ENCODE measurements around the gene MAGEB17.
"Not testable (repeated sequence)": the region's sequence is repeated elsewhere in the genome, so short reads cannot be mapped to it uniquely, and the experiment has no call there.

MAGEB17 gene

GRCh38 chrX:16167181-16167580 is at the start of gene MAGEB17:
Gene MAGEB17 (plus strand): TSS chrX:16167481. CDS start chrX:16170383, 2,902 bp downstream.
- DNase-seq, result no peak

GRCh38 chrX:16119353-16120220 is 47.7 kb upstream of the MAGEB17 start:
- no peak for DNase-seq

DNA sequence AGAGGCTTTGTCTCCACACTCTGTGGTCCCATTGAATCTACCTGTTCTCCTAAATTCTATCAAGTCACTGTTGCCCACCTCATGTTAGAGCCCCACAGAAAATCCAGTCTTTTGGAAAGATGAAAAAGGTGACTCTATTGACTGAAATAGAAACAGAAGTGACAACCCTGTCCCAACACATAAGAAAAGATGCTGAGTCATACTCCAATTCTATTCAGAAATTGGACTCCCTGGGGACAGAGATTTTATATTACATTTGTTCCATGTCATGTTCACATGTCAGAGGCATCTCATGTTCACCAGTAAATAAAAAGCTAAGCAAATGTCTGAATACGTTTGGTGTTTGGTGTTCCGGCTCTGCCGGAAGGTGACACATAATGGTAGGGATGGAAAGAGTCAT is 46.9 kb upstream of the MAGEB17 start:
- no peak for DNase-seq

GRCh38 chrX:16123222-16123786 is 44.0 kb upstream of the MAGEB17 start, which contains the start of gene GRPR:
Gene GRPR (plus strand): TSS chrX:16123565. CDS start chrX:16123954, 389 bp downstream.
- peak; percentile 33 for DNase-seq

DNA sequence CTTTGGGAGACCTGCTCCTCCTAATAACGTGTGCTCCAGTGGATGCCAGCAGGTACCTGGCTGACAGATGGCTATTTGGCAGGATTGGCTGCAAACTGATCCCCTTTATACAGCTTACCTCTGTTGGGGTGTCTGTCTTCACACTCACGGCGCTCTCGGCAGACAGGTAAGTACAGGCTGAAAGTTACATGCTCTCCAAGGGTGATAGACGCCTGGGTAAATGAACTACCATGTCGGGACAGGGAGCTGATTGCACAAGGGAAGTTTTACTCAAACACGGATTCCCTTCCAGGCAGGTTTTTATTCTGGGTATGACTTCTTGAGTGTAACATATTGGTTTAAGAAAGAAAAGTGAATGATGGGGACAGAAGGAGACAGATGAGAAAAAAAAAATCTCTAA is 43.1 kb upstream of the MAGEB17 start:
- DNase-seq, result no peak

DNA sequence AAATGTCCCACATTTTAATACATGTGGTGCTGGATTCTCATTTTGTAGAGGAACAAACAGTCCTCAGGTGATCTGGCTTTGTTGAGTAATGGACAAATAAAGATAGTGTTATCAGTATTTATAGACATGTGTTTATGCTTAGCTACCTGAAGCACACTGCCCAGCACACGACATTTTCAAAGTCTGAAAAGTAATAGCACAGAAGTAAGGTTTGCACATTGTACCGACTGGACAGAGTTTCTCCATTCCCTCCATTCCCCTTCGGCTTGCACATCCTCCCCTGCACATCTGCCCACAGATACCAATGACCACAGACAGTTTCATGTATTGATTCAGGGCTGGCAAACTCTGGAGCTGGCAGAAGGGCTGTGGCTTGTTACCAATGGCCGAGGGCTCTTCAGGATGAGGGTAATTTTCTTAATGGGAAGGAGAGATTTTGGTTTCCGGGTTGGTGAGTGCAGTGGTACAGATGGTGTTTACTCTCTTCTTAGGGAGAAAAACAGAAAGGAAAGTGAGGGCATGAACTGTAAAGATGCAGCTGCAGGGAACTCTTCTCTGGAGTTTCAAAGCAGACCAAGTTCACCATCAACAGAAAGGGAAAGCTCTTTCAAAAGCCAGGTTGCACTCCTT is 41.6 kb upstream of the MAGEB17 start:
- DNase-seq, result no peak

- no peak for DNase-seq
Observed at GRCh38 chrX:16130707-16131106, 36.6 kb upstream of the MAGEB17 start.

GRCh38 chrX:16134936-16135335 is 32.3 kb upstream of the MAGEB17 start:
- DNase-seq, result no peak

DNA sequence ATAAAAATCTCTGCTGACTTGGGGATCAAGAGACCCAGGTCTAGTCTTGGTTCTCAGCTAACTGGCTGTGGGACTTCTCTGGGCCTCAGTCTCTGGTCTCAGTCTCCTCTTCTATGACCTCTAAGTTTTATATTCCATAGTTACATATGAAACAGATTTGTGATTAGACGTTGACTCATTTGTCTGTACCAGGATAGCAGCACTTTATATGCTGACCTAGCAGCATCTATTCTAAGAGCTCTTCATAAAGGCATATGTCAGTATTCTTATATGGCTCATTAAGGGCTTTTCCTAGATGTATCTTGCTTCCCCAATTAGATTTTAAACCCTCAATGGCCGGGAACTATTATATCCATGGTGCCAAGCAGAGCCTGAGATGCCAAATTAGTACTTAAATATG is 31.2 kb upstream of the MAGEB17 start:
- DNase-seq, result no peak

DNA sequence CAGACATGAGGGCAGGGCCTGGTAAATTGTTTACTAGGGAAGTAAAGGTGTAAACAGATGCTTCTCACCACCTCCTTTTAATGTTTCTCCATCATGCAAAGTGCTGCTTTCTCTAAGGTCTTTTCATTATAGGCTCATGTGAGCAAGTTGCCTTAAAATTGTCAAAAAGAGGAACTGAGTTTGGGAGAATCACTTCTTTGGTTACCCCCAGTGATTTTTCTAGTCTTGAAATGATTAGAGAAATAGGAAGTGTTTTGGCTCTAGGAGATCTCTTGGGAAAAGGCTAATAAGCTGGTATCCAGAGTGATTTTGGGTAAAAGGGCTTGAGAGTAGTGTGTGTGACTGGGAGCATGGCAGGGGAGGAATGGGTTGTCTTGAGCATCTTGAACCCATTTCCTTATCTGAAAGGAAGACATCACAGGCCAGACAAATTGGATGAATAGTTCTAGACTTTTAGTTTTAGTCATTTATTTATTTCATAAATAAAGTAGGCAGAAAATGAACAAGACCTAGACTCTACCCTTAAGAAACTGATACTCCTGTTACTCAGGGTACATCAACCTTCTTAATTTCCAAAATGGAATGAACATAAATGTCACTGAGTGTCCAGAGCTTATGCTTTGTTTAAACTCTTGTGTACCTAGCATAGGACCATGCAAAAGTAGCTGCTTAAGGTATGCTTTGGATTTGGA is 29.7 kb upstream of the MAGEB17 start:
- DNase-seq, result no peak

DNA sequence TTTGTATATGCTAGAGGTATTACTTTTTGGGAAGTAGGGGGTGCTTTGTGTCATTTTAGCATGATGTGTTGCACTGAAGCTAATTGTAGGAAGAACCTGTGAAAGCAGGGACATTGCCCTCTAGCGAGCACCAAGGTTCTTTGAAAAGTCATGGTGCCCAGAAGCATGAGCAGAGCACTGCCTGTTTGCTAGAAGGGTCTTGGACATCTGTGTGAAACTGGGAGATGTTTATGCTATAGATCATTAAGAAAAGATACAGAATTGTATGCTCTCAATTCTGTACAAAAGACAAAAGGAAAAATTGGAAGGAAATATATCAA is 29.2 kb upstream of the MAGEB17 start:
- DNase-seq, result no peak

- DNase-seq, result no peak
Observed at GRCh38 chrX:16140448-16140847, 26.8 kb upstream of the MAGEB17 start.

GRCh38 chrX:16140983-16141382 is 26.3 kb upstream of the MAGEB17 start:
- DNase-seq, result no peak

- DNase-seq, result no peak
Observed at GRCh38 chrX:16141422-16142245, 25.6 kb upstream of the MAGEB17 start.

DNA sequence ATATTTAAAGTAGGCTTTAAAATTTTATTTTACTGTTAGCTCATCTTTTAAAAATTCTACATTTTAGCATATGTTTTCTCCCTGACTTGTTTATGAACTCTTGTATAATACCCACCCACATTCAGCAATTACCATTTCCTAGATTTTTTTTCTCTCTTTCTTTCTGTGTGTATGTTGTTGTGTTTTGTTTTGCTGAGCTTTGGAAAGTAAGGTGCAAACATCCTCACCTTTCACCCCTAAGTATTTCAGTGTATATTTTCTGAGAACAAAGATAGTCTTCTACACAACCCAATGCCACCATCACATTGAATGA is 25.1 kb upstream of the MAGEB17 start:
- no peak for DNase-seq

GRCh38 chrX:16143968-16144367 is 23.3 kb upstream of the MAGEB17 start:
- DNase-seq, result no peak

DNA sequence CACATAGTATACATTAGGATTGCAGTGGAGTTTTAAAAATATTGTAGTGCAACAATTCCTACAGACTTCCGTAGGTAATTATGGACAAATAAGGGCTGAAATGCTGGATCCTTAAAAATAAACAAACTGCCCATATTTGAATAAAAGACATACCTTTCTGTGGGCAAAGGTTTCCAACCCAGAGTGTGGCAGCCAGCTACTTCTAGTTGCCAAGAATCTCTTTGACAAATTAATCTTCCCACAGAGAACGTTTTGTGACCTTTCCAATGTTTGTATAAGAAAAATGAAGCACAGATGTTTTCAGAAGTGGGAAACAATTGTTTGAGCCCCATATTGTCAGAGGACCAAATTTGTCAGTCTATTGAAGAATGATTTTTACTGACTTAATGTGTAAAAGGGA is 22.9 kb upstream of the MAGEB17 start:
- DNase-seq, result no peak

DNA sequence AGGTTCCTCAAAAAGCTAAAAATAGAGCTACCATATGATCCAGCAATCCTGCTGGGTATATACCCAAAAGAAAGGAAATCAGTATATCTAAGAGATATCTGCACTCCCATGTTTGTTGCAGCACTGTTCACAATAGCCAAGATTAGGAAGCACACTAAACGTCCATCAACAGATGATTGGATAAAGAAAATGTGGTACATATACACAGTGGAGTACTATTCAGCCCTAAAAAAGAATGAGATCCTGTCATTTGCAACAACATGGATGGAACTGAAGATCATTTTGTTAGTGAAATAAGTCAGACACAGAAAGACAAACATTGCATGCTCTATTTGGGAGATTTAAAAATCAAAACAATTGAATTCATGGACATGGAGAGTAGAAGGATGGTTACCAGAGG is 22.2 kb upstream of the MAGEB17 start:
- not testable (repeated sequence) for DNase-seq

GRCh38 chrX:16145656-16146055 is 21.6 kb upstream of the MAGEB17 start:
- no peak for DNase-seq

DNA sequence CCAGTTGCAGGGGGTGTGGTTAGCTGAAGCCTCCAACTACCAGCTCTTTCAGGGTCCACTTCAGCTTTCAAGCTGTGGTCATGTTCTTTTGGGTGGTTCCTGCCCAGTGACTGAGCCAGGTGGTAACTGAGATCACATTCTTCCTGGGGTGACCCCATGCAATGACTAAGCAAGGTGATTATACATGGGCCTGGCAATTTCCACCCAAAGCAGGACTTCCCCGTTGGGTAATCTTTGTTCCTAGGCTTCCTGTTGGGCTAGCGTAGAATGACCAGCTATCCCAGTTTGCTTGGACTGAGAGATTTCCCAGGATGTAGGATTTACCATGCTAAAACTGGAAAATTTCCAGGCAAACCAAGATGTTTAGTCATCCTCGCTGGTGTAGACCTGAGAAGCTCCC is 18.4 kb upstream of the MAGEB17 start:
- DNase-seq, result no peak

DNA sequence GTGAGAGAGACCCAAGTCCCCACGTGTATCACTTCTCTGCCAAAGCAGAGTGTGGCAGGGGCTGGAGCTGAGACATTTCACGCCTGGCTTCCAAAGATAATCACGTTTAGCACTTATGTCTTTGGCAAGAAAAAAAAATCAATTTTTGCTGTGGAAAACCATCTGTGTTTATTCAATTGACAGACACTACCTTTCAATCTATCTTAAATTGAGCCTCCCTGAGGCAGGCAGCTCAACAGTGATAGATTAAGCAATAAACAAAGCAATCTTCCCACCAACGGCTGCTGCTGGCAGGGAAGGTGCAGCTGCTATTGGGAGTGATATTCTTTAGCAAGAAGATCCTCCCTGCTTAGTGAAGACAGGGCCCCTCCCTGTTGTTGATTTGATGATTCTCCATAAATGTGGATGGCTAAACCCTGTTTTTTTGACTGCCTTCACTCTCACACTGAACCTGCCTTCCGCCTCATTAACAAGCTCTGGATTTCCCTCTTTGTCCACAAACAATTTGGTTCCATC is 11.6 kb upstream of the MAGEB17 start:
- no peak for DNase-seq

DNA sequence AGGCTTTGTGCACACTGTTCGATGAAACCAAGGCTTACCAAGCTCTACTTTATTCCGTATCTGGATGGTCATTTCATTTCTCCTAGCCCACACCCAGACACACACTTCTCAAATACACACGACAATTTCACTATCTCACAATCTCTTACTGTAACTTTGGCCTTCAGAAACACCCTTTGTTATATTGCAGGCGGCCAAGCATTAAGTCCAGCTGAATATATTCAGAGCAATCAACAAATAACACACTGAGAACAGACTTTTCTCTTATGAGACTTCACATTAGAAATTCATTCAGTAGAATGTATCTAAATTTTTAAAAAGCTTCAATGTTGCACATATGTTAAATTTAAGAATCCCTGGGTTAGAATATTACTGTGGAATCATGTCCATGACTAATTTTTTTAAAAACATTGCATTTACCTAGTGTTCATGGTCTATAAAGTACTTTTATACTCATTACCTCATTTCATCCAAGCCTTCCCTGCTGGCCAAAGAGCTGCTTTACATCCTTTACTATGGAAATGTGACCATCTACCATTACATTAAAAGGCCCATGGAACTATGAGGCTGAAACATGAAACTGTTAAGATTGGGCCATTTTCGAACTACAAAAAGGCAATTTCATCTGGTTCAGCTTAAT is 10.5 kb upstream of the MAGEB17 start:
- no peak for DNase-seq
